ENCODE data around the gene CRTC3.

CRTC3 gene

DNA sequence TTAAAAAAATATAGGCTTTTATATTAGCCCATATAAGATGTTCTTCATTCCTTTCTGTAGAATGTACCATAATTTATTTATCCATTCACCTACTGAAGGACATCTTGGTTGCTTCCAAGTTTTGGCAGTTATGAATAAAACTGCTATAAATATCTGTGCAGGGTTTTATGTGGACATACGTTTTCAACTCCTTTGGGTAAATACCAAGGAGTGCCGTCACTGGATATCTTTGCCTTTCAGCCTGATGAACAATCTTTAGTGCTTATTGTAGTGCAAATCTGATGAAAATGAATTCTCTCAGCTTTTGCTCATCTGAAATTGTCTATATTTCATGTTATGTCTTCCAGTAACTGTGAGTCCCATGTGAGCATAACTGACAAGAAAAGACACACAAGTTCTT, 160.9 kb downstream of the CRTC3 start:
- TF ChIP-seq, protein P1, sequence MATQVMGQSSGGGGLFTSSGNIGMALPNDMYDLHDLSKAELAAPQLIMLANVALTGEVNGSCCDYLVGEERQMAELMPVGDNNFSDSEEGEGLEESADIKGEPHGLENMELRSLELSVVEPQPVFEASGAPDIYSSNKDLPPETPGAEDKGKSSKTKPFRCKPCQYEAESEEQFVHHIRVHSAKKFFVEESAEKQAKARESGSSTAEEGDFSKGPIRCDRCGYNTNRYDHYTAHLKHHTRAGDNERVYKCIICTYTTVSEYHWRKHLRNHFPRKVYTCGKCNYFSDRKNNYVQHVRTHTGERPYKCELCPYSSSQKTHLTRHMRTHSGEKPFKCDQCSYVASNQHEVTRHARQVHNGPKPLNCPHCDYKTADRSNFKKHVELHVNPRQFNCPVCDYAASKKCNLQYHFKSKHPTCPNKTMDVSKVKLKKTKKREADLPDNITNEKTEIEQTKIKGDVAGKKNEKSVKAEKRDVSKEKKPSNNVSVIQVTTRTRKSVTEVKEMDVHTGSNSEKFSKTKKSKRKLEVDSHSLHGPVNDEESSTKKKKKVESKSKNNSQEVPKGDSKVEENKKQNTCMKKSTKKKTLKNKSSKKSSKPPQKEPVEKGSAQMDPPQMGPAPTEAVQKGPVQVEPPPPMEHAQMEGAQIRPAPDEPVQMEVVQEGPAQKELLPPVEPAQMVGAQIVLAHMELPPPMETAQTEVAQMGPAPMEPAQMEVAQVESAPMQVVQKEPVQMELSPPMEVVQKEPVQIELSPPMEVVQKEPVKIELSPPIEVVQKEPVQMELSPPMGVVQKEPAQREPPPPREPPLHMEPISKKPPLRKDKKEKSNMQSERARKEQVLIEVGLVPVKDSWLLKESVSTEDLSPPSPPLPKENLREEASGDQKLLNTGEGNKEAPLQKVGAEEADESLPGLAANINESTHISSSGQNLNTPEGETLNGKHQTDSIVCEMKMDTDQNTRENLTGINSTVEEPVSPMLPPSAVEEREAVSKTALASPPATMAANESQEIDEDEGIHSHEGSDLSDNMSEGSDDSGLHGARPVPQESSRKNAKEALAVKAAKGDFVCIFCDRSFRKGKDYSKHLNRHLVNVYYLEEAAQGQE (IDR thresholded peaks at IDR 0.05; ENCODE audit: insufficient read depth in 1 of 2, low read depth in 2 of 2, low read length in 2 of 2) = no peak
- TF ChIP-seq FOXP2 (optimal IDR thresholded peaks at IDR 0.05; ENCODE audit: borderline replicate concordance, extremely low read depth, extremely low read length, insufficient read depth) (no peak), TAF1 (IDR thresholded peaks at IDR 0.05; ENCODE audit: borderline replicate concordance, insufficient read depth, low read length) (no peak), SIN3A (IDR thresholded peaks at IDR 0.05; ENCODE audit: borderline replicate concordance, insufficient read depth, low read length) (no peak), POLR2AphosphoS5 (IDR thresholded peaks at IDR 0.05; ENCODE audit: low read depth, low read length) (no peak)

DNA sequence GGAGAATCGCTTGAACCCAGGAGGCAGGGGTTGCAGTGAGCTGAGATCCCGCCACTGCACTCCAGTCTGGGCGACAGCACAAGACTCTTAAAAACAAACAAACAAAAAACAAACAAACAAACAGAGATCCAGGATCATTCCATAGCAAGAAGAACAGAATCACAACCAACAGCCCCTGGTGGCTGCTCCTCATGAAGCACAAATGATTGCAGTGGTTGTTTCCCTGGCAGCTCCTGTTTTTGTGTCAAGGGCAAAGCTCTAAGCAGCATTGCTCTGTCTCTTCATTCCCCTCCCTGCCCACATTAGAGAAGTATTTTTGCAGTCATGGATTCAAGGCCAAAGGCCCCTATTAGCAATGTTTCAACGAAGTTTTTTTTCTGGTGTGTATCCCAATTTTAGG, 161.6 kb downstream of the CRTC3 start:
- no peak for TF ChIP-seq TAF1 (IDR thresholded peaks at IDR 0.05; ENCODE audit: borderline replicate concordance, insufficient read depth, low read length)
- TF ChIP-seq FOXP2 (optimal IDR thresholded peaks at IDR 0.05; ENCODE audit: borderline replicate concordance, extremely low read depth, extremely low read length, insufficient read depth) = no peak
- TF ChIP-seq, protein P1 (IDR thresholded peaks at IDR 0.05; ENCODE audit: insufficient read depth in 1 of 2, low read depth in 2 of 2, low read length in 2 of 2) = no peak
- TF ChIP-seq POLR2AphosphoS5 (IDR thresholded peaks at IDR 0.05; ENCODE audit: low read depth, low read length) = no peak
- TF ChIP-seq SIN3A (IDR thresholded peaks at IDR 0.05; ENCODE audit: borderline replicate concordance, insufficient read depth, low read length) = no peak

DNA sequence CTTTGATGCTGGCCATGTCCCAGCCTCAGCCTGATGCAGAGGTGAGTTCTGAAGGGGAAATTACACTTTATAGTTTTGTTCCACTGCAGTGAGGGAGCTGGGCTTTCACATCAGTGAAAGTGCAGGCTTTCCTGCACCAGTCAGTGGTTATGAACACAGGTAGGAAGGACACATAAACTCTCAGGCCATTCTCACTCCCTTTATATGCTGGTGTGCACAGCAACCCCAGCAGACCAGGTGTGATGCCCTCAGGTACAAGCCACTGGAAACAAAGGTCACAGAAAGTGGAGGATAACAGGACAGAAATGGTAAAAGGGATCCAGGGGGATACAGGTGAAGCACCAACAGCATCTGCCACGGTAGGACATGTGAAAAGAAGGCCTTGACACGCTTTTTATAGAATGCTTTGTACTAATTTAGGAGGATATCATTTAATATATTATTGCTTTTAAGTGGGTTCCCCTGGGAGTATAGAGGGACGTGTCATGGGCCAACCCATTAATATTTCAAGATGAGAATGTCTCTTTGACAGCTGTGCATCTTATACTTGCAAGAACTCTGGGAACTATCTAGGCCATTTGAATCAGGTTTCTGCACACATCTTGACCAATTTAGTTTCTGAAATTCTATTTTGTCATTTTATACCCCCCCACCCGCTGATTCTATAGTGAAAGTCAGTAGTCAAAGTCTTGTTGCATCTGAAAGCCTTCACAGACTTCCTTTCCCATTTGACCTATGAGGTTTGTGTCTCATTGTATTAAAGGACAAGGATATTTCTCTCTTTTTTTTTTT, 162.5 kb downstream of the CRTC3 start:
- TF ChIP-seq SIN3A (IDR thresholded peaks at IDR 0.05; ENCODE audit: borderline replicate concordance, insufficient read depth, low read length) = no peak
- no peak for TF ChIP-seq TAF1 (IDR thresholded peaks at IDR 0.05; ENCODE audit: borderline replicate concordance, insufficient read depth, low read length)
- TF ChIP-seq POLR2AphosphoS5 (IDR thresholded peaks at IDR 0.05; ENCODE audit: low read depth, low read length) = no peak
- TF ChIP-seq, protein P1 (IDR thresholded peaks at IDR 0.05; ENCODE audit: insufficient read depth in 1 of 2, low read depth in 2 of 2, low read length in 2 of 2) = no peak
- TF ChIP-seq FOXP2 (optimal IDR thresholded peaks at IDR 0.05; ENCODE audit: borderline replicate concordance, extremely low read depth, extremely low read length, insufficient read depth) = no peak

Measured in PFSK-1 (cell line).